ENCODE results near the gene TUBGCP2.

TUBGCP2 gene

DNA sequence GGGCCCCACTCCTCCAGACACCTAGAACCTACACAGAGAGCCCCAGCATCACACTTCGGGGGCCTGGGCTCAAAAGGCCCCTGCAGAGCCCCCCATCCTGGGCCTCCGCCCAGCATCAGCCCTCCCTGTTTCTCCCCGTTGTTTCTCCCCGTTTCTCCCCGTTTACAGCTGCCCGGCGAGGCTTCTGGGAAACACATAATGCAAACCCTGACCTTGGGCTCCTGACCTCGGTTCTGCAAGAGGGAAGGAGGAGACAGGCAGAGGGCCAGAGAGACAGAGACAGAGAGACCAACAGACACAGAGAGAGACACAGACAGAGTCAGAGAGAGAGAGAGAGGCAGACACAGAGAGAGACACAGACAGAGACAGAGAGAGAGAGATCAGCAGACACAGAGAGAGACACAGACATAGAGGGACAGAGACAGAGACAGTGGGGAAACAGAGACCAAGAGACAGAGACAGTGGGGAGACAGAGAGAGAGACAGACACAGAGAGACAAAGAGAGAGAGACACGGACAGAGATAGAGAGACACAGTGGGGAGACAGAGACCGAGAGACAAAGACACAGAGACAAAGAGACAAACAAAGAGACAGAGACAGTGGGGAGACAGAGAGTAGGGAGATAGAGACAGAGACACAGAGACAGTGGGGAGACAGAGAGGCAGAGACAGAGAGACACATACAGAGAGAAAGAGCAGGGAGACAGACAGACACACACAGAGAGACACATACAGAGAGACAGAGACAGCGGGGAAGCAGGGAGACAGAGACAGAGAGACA lies 58.5 kb downstream of the TUBGCP2 start:
- DNase-seq (ENCODE audit: low read depth), result no peak
- no peak overlapping the region for H3K4me3 ChIP-seq (ENCODE audit: low read depth, low read length)
- TF ChIP-seq, protein P1, sequence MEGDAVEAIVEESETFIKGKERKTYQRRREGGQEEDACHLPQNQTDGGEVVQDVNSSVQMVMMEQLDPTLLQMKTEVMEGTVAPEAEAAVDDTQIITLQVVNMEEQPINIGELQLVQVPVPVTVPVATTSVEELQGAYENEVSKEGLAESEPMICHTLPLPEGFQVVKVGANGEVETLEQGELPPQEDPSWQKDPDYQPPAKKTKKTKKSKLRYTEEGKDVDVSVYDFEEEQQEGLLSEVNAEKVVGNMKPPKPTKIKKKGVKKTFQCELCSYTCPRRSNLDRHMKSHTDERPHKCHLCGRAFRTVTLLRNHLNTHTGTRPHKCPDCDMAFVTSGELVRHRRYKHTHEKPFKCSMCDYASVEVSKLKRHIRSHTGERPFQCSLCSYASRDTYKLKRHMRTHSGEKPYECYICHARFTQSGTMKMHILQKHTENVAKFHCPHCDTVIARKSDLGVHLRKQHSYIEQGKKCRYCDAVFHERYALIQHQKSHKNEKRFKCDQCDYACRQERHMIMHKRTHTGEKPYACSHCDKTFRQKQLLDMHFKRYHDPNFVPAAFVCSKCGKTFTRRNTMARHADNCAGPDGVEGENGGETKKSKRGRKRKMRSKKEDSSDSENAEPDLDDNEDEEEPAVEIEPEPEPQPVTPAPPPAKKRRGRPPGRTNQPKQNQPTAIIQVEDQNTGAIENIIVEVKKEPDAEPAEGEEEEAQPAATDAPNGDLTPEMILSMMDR (IDR thresholded peaks at IDR 0.05; ENCODE audit: control insufficient read depth, extremely low read depth, insufficient read depth), result no peak

DNA sequence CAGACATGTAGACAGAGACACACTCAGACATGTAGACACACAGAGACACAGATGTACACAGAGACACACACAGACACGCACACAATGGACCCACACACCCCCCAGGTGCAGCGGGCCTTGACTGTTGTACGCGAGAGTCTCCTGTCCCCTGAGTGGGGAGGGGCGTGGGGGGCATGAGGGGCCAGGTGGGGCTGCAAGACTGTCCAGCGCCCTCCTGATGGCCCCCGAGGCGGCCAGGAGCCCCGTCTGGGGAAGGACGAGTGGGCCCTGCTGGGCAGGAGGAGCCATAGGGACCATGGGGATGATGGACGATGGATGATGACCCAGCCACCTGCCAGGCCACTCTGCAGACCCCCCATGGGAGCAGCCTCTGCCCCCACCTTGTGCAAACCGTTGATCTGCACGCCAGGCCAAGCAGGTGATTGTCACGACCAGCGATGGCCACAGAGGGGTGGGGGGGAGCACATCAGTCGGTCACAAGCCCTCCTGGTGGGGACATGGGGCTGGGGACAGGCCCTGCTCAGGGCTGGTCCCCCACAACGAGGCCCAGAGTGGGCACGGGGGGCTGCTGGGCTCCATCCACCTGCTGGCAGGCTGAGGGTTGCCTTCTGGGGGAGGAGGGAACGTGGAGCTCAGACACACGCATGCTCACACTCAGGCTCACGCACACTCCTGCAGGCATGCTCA lies 59.4 kb downstream of the TUBGCP2 start:
- DNase-seq (ENCODE audit: low read depth), result no peak
- no peak overlapping the region for H3K4me3 ChIP-seq (ENCODE audit: low read depth, low read length)
- TF ChIP-seq, protein P1 (IDR thresholded peaks at IDR 0.05; ENCODE audit: control insufficient read depth, extremely low read depth, insufficient read depth), result no peak

DNA sequence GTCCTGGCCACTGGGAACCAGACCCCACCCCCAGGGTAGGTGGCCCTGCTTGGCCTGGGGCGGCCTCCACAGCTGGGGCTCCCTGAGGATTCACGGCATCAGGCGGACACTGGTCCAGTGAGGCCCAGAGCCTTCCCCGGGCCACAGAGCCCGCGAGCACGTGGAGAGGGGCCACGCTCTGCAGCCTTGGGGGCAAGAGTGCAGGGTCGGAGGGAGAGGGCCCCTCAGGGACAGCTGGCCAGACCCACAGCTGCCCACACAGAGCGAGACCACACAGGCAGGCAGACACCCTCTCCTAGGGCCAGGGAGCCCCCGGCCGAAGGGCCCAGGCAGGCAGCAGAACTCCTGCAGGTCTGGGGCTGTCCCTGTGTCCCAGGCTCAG lies 60.3 kb downstream of the TUBGCP2 start:
- TF ChIP-seq, protein P1 (IDR thresholded peaks at IDR 0.05; ENCODE audit: control insufficient read depth, extremely low read depth, insufficient read depth), result no peak
- DNase-seq (ENCODE audit: low read depth), result no peak
- no peak overlapping the region for H3K4me3 ChIP-seq (ENCODE audit: low read depth, low read length)

DNA sequence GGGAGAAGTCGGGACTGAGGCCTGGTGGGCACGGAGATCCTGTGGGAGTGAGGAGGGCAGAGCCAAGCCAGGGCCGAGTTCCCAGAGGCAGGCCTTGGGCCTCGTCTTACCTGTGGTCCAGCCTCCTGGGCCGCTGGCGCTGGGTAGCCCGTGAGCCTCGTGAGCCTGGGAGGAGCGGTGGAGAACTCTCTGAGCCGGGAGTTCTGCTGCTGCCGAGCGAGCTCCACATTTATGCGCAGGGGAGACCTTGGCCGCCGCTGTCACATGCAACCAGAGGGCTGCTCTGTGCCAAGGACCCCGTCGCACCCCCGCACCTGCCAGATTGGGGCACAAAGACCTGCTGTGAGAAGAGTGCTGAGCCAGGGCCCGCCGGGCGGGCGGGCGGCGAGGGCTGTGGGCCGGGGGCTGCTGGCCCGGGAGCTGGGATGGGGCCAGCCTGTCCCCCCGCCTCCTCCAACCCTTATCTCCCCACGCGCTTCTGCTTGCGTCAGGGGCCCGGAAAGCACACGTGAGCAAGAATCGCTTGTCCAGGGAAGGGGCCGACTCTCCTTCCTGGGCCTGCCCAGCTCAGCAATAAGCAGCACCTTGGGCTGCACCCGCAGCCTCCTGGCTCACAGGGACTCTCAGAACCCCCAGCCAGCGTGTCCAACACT lies 60.9 kb downstream of the TUBGCP2 start:
- no peak for DNase-seq (ENCODE audit: low read depth)
- TF ChIP-seq, protein P1 (IDR thresholded peaks at IDR 0.05; ENCODE audit: control insufficient read depth, extremely low read depth, insufficient read depth), result no peak
- H3K4me3 ChIP-seq (ENCODE audit: low read depth, low read length), result no peak overlapping the region

DNA sequence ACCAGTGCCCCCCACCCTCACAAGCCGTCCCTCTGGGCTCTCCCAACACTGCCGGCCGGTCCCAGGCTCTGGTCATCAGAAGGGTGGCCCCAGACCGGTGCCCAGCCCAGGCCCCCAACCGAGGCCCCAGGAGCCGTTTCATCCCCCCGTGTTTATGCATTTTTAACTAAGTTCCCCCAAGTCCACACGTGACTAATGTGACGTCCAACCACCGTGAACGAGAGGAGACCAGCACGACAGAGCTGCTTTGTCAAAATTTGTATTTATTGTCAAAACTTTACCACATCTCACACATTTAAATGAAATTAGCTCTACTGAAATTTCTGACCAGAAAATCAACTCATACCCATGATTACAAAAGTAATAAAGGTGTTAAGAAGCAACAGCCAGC lies 62.4 kb downstream of the TUBGCP2 start:
- no peak for DNase-seq (ENCODE audit: low read depth)
- TF ChIP-seq, protein P1 (IDR thresholded peaks at IDR 0.05; ENCODE audit: control insufficient read depth, extremely low read depth, insufficient read depth), result no peak
- H3K4me3 ChIP-seq (ENCODE audit: low read depth, low read length), result no peak overlapping the region

DNA sequence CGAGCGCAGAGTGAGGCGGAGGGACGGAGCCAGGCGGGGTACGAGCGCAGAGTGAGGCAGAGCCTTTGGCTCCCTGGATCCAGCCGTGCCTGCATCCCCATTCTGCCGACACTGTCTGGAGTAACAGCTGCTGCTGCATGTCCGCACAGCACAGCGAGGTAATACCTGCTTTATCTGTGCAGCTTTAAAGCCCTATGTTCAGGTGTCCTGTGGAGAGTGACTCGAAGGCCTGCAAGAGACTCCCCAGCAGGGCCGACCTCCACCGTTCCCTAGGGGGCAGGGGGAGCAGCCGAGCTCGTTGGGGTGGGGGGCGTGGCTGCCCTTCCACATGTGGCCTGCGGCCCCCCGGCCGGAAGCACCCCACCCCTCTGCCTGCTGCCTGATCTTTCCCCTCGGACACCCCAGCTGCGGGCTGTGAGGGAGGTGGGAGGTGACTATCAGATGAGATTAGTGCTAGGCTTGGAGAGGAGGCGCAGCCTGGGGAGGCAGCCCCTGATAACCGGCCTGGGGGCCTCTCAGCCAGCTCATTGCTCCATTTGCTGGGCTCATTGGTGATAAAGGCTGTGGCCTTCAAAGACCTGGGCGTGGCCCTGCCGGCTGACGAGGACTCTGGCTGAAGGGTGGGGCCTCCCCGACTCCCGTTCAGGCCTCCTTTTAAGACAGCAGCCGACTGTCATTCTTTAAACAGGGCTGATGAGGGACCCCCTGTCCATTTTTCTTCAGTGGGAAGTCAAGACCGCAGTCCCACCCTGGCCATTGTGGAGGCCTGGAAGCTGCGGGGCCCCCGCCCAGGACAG lies 63.0 kb downstream of the TUBGCP2 start:
- TF ChIP-seq, protein P1 (IDR thresholded peaks at IDR 0.05; ENCODE audit: control insufficient read depth, extremely low read depth, insufficient read depth), result no peak
- H3K4me3 ChIP-seq (ENCODE audit: low read depth, low read length), result no peak overlapping the region
- no peak for DNase-seq (ENCODE audit: low read depth)
